ENCODE results near the gene UPF3B.
"Not testable (repeated sequence)": the region's sequence is repeated elsewhere in the genome, so short reads cannot be mapped to it uniquely, and the experiment has no call there.

UPF3B gene

GRCh38 chrX:119824221-119824620 lies 28.5 kb downstream of the UPF3B start:
- not testable (repeated sequence) for DNase-seq

GRCh38 chrX:119821703-119822102 lies 31.1 kb downstream of the UPF3B start:
- DNase-seq = not testable (repeated sequence)

- no peak for DNase-seq
These were observed 35.6 kb downstream of the UPF3B start for GRCh38 chrX:119817130-119817690.

- no peak for DNase-seq
These were observed 36.5 kb downstream of the UPF3B start for GRCh38 chrX:119816300-119816699.

GRCh38 chrX:119809185-119809666 lies 43.5 kb downstream of the UPF3B start:
- DNase-seq = peak; percentile 61

- DNase-seq = not testable (repeated sequence)
These were observed 44.3 kb downstream of the UPF3B start for GRCh38 chrX:119808461-119808860.

- DNase-seq = no peak
These were observed 50.2 kb downstream of the UPF3B start for GRCh38 chrX:119802546-119802945.

GRCh38 chrX:119801253-119802221 lies 51.2 kb downstream of the UPF3B start:
- no peak for DNase-seq

- DNase-seq = peak; percentile 83
These were observed 61.1 kb downstream of the UPF3B start, which contains the start of gene RPL39 for GRCh38 chrX:119791437-119792231. TSS of gene RPL39 (minus strand) at chrX:119791630. CDS start at chrX:119791576, 54 bp downstream.

GRCh38 chrX:119790977-119791436 lies 61.8 kb downstream of the UPF3B start:
- DNase-seq = peak; percentile 42

GRCh38 chrX:119784747-119785446 lies 67.9 kb downstream of the UPF3B start:
- DNase-seq = peak; percentile 34

Measured in MV-4-11 (cell line).